GM21515 (cell line): Measurements from ENCODE around the gene CFHR1.

Source experiments
- ATAC-seq: cut with Tn5 transposase; IDR thresholded peaks from one replicate; pipeline ENCODE4 v1.9.1; 2021; ENCODE audit not compliant: unreplicated experiment

Gene CFHR1

DNA sequence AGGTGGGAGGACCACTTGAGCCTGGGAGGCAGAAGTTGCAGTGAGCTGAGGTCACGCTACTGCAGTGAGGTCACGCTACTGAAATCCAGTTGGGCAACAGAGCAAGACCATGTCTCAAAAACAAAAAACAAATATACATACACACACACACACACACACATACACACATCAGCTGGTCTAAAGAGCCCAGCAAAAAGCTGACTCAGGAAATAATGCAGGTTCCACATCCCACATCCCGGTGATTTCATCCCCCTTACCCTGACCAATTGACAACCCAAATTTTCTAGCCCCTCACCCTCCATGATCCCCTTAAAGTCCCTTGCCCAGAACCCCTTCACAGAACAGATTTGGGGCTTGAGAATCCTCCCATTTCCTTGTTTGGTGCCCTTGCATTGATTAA lies 56.4 kb downstream of the CFHR1 start:
- ATAC-seq: no peak

GRCh38 chr1:196877964-196878363 lies 58.4 kb downstream of the CFHR1 start:
- no peak for ATAC-seq
